GM08714 (cell line): ENCODE results near the gene ATP9A.

Source experiments
- H3K4me3 ChIP-seq: fragments of 200-500 bp; sonication (Bioruptor generic); 2 replicates; pipeline ENCODE4 v1.5.1; 2014; ENCODE audit warnings: mild to moderate bottlenecking, low read length, inconsistent platforms
- ZNF274 ChIP-seq: IDR thresholded peaks from 2 replicates; pipeline ENCODE4 v1.6.1; 2012; ENCODE audit warnings: mild to moderate bottlenecking, low read depth, low read length

ATP9A gene

DNA sequence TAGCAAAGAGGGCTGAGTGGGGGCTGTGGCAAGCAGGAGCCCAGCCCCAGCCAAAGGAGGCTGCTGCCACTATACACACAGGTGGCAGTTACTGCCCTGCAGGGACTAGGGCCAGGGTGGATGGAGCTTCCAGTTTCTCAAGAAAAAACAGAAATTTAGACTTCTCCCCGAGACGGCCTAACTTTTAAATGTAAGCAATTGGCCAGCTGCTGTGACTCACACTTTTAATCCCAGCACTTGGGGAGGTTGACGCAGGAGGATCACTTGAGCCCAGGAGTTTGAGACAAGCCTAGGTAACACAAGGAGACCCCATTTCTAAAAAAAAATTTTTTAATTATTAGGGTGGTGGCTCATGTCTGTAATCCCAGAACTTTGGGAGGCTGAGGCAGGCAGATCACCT, 127.4 kb downstream of the ATP9A start:
- no peak for TF ChIP-seq ZNF274
- H3K4me3 ChIP-seq, result no peak overlapping the region

DNA sequence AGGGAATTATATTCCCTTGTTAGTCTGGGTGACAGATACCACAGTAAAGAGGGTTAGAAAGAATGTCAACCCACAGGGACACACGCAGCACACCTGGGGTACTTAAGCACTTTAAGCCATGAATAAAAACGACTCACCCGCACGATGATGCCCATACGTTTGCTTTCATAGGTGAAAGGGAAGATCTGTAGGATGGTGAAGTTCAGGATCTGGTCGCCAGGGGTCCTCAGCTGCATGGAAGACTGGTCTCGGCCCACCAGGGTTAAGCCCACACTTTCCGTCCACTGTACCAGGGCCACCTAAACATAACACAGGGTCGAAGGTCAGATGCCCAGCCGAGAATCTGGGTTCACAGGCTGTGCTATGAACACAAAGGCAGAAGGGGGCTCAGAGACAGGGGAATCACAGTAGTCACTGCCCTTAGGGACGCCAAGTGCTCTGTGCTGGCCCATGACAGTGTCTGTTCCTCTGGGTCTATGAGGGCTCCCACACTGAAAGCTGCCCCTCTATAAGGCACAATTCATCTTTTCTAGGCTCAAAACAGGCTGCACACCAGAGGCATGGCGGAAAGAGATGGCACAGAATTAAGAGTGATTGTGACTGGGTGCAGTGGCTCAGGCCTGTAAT, 128.9 kb downstream of the ATP9A start:
- no peak overlapping the region for H3K4me3 ChIP-seq
- TF ChIP-seq ZNF274, result no peak

DNA sequence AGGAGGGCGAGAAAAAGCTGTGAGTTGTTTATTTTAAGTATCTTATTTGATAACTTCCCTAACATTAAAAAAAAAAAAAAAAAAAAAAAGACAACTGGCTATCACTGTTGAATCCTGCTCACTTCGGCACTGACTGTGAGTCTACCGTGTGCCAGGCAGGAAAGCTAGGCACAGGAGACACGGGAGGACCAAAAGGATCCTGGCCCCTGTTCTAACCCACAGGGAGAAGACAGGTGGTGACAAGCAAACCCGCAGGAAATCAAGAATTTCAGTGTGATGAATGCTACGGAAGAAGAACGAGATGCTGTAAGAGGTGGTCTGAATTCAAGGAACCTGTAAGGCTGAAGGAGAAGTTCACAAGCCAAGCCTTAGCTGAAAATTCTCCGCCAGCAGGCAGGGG, 130.9 kb downstream of the ATP9A start:
- no peak for TF ChIP-seq ZNF274
- H3K4me3 ChIP-seq, result no peak overlapping the region

DNA sequence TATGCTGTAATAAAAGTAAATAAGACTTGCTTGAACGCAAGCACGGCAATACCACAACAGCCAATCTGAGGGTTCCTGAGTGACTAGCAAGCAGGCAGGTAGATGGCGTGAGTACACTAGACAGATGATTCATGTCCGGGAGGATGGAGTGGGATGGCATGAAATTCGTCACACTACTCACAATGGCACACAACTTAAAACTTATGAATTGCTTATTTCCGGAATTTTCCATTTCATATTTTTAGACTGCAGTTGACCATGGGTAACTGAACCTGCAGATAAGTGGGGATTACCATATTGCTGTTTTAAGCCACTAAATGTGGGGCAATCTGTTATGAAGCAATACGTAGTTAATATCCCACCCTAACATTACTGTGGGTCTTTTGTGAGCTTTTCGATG, 132.1 kb downstream of the ATP9A start:
- no peak for TF ChIP-seq ZNF274
- H3K4me3 ChIP-seq, result no peak overlapping the region

DNA sequence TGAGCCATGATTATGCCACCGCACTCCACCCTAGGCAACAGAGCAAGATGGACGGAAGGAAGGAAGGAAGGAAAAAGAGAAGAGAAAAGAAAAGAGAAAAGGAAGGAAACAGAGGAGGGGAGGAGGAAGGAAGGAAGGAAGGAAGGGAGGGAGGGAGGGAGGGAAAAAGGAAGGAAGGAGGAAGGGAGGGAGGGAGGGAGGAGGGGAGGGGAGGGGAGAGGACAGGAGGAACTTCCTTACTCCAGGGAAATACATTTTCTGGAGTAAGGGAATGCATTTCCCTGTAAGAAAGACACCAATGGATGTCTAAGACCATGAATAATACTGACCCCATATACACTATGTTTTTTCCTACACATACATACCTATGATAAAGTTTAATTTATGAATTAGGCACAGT, 132.5 kb downstream of the ATP9A start:
- no peak for TF ChIP-seq ZNF274
- H3K4me3 ChIP-seq, result no peak overlapping the region

DNA sequence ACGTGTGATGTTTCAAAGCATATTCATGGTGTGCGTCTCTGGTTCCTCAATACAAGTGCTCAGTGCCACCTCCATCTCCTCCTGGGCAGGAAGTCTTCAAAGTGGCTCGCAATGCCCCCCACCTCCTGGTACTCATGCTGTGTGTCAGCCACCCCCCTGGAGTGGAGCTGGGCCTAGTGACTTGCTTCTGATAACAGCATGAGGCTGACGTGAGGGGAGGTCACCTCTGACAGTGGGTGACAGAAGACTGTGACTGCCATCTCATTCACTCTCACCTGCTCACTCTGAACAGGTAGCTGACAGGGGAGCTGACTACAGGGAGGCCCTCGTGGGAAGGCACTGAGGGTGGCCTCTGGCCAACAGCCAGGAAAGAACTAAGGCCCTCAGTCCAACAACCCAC, 133.3 kb downstream of the ATP9A start:
- TF ChIP-seq ZNF274, result no peak
- H3K4me3 ChIP-seq, result no peak overlapping the region

DNA sequence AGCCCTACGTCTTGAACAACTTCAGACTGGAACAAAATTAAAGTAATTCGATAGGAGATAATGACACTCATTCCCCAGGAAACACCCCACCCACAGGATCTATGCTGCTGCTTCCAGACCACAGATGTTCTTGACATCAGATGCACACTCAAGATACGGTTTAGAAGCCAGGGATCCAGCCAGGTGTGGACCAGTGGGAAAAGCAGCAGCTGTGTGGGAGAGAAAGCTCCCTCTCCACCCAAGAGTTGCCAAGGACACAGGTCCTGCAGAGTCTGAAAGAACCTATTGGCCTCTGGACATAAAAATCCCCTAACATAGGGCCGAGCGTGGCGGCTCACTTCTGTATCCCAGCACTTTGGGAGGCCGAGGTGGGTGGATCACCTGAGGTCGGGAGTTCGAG, 133.9 kb downstream of the ATP9A start:
- H3K4me3 ChIP-seq, result no peak overlapping the region
- no peak for TF ChIP-seq ZNF274

DNA sequence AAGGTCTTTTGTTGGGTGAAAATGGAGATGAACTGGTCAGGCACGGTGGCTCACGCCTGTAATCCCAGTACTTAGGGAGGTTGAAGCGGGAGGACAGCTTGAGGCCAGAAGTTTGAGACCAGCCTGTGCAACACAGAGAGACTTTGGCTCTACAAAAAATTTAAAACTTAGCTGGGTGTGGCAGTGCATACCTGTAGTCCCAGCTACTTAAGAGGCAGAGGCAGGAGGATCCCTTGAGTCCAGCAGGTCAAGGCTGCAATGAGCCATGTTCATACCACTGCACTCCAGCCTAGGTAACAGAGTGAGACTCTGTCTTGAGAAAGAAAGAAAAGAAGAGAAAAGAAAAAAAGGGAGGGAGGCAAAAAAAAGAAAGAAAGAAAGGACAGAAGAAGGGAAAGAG, 134.8 kb downstream of the ATP9A start:
- TF ChIP-seq ZNF274, result no peak

DNA sequence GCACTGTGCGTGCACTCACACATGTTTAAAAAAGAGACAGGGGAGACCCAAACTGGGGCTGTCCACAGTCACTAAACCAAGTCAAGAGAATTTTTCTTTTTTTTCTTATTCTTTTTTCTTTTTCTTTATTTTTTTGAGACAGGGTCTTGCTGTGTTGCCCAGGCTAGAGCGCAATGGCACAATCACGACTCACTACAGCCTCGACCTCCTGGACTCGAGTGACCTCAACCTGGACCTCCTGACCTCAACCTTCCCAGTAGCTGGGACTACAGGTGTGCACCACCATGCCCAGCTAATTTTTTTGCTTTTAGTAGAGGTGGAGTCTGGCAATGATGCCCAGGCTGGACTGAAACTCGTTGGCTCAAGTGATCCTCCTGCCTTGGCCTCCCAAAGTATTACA, 136.2 kb downstream of the ATP9A start:
- no peak overlapping the region for H3K4me3 ChIP-seq
- TF ChIP-seq ZNF274, result no peak

More for the DNA sequence above, 134.8 kb downstream of the ATP9A start:
- no peak overlapping the region for H3K4me3 ChIP-seq

DNA sequence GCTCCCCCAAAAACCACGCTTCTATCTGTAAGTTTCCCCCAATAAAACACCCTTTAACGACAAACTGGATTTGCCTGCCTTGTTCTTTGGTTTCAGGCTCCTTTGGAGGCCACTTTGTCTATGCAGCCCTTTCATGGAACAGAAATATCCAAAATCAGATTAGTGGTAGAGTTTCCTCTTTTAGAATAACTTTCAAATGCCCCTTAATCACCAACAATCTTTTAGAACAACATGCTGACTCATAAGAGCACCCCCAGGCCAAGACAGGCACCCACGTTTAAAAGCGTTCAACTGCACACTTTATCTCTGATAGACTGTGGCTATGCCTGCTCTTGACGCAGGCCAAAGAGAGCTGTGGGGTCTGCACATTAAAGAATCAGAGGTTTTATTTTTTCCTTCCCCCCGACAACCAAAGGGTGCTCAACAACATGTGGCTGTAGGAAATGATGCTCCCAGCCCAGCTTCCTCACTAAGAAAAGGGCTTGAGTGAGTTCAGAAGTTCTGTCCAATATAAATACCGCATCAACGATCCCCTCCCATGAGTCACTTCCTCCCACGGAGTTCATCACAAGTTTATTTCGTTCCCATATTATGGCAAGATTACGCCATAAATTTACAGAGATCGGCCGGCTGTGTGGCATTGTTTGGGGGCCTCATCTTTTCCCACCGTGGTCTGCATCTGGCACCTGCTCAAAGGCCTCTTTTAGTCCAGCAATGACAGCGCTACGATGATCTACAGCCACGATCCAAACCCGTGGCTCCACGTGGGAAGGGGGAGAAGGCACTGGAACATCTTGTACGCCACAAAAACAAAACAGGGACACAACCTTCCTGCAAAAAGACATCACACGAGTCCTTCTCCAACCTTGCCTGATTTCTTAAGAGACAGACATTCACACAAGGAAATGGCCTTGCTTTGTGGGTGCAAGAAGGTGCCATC, 136.9 kb downstream of the ATP9A start:
- no peak for TF ChIP-seq ZNF274
- no peak overlapping the region for H3K4me3 ChIP-seq

DNA sequence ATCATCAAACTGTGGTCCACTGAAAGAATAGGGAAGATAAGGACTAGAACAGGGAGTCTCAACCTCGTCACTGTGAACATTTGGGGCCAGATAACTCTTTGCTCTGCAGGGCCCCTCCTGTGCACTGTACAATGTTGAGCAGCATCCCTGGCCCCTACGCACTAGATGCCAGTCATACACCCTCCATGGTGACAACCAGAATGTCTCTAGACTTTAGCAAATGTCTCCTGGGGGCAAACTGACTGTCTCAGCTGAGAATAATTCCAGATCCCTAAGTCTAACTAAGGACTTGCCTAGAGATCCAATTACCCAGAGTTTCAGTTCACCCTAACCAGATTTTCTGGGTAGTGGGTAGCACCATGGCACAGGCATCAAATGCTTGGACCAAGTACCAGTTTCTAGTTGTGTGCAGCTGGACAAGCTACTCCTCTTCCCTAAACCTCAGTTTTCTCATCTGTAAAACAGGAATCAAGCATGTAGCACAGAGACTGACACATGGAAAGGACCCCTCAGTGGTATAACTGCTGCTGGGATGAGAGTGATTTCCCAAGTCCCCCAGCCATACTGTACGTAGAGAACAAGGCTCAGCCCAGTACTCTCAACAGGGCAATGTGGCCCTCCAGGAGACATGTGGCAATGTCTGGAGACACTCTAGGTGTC, 138.7 kb downstream of the ATP9A start:
- TF ChIP-seq ZNF274, result no peak
- H3K4me3 ChIP-seq, result no peak overlapping the region

DNA sequence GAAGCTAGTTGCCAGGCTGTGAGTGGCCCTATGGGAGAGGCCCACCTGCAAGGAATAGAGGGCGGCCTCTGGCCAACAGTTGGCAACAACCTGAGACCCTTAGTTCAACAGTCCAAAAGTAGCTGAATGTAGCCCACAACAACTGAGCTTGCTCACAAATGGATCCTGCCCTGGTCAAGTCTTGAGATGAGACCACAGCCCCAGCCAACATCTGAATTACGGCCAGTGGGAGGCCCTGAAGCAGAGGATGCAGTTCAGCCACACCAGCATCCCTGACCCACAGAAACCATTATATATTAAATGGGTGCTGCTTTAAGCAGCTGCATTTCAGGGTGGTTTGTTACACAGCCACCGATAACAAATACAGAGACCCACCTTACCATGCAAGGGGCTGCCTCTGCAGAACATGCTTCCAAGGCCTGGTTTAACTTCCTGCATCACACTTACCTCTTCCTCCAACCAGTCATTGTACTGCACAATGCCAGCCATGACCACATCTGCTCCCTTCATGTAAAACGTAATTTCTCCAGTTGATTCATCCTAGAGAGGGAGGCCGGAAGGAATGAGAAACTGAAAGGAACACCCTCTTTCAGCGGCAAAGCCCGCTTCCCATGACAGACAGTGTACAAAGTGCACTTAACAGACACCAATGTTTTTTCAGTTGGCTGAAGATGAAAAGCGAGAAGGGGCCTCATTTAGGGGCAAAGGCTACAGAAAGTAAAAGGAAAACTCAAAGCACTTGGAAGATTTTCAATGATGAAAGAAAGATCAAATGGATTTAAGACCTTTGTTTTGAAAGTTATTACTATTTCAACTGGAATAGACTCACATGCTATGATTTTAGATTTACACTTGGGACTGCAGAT, 139.4 kb downstream of the ATP9A start:
- H3K4me3 ChIP-seq, result no peak overlapping the region
- TF ChIP-seq ZNF274, result no peak

DNA sequence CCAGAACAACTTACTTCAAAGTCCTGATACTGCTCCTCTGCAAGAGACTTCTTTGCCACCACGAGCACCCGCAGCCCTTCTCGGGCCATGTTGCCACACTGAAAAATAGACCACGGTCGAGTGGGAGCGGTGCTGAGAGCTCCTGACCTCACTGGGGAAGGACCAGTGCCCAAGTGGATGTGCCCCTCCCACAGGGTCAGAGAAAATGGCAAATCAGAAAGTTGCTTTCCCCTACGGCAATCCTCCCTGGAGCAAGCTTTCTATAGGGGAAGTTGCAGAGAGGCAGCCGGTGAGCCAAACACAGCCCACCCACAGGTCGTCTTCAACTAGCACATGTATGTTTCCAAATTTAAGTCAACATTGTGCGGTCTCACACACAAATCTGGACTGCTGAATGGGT, 140.6 kb downstream of the ATP9A start:
- TF ChIP-seq ZNF274, result no peak
- H3K4me3 ChIP-seq, result no peak overlapping the region

DNA sequence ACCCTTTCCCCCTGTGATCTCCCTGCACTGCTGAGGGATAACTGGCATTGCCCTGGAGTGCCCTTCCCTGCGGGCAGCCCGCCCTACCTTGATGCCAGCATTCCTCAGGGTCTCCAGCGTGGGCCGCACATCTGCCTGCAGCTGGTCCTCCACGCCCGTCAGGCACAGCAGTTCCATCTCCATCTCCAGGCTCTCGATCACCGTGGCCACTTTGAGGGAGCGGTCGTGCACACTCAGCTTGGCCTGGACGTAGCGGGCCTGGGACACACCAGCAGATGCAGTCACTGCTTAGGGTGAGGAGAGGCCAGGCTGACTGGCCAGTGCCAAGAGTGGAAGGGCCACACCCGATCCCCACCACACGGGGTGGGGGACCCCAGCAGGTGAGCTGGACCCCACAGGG, 143.1 kb downstream of the ATP9A start:
- H3K4me3 ChIP-seq, result no peak overlapping the region
- TF ChIP-seq ZNF274, result no peak
